Measurements from ENCODE around the gene TRIM2. TPM values are rescaled to one million over a fixed set of nuclear protein-coding genes. Genes with fewer than 3 reads are reported as not detected.

The TRIM2 gene
- total RNA-seq, 1 donor from 2014 or later = 0.09 TPM

DNA sequence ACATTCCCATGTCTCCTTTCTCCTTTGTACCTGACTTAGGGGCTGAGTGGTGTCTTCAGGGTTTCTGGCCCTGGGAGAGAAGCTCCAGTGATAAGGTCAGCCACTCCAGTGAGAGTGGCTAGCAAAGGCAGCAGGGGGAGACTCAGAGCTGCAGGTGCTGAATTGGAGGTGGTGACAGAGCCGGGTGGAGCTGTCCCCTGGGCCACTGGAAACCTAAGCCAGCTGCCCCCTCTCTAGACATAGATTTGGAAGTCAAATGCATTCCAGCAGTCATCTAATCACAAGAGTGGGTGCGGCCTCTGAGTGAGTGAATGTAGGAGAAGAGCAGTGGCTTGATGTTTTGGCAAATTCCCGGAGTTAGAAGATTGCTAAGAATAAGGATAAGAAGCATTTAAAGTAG lies 28.5 kb downstream of the TRIM2 start:
- H3K27me3 Mint-ChIP-seq (ENCODE audit: low read depth) = peaks cover 34% of the 10 kb centered on the region
- no peaks in the 10 kb centered on the region for H3K9me3 Mint-ChIP-seq
- H3K4me1 Mint-ChIP-seq (ENCODE audit: low read depth) = peaks cover 8% of the 10 kb centered on the region
- no peak for DNase-seq (ENCODE audit: low spot score)
- no peak overlapping the region for H3K27ac Mint-ChIP-seq
- no peak overlapping the region for H3K4me3 Mint-ChIP-seq (ENCODE audit: low read depth)
- intact Hi-C loops (cut with micrococcal nuclease) = no loop called here
- H3K36me3 Mint-ChIP-seq (ENCODE audit: low read depth) = no peaks in the 10 kb centered on the region

GRCh38 chr4:153233761-153234371 lies 29.6 kb downstream of the TRIM2 start:
- H3K4me1 Mint-ChIP-seq (ENCODE audit: low read depth) = peaks cover 8% of the 10 kb centered on the region
- H3K36me3 Mint-ChIP-seq (ENCODE audit: low read depth) = no peaks in the 10 kb centered on the region
- no peaks in the 10 kb centered on the region for H3K9me3 Mint-ChIP-seq
- H3K27ac Mint-ChIP-seq = no peak overlapping the region
- H3K27me3 Mint-ChIP-seq (ENCODE audit: low read depth) = peaks cover 25% of the 10 kb centered on the region
- DNase-seq (ENCODE audit: low spot score) = no peak
- intact Hi-C loops (cut with micrococcal nuclease) = no loop called here
- H3K4me3 Mint-ChIP-seq (ENCODE audit: low read depth) = no peak overlapping the region

- peaks cover 24% of the 10 kb centered on the region for H3K27me3 Mint-ChIP-seq (ENCODE audit: low read depth)
- no peaks in the 10 kb centered on the region for H3K9me3 Mint-ChIP-seq
- no peaks in the 10 kb centered on the region for H3K36me3 Mint-ChIP-seq (ENCODE audit: low read depth)
- no peak overlapping the region for H3K27ac Mint-ChIP-seq
- DNase-seq (ENCODE audit: low spot score) = no peak
- intact Hi-C loops (cut with micrococcal nuclease) = no loop called here
- peaks cover 8% of the 10 kb centered on the region for H3K4me1 Mint-ChIP-seq (ENCODE audit: low read depth)
- no peak overlapping the region for H3K4me3 Mint-ChIP-seq (ENCODE audit: low read depth)
These were observed 30.6 kb downstream of the TRIM2 start for GRCh38 chr4:153234885-153235284.

DNA sequence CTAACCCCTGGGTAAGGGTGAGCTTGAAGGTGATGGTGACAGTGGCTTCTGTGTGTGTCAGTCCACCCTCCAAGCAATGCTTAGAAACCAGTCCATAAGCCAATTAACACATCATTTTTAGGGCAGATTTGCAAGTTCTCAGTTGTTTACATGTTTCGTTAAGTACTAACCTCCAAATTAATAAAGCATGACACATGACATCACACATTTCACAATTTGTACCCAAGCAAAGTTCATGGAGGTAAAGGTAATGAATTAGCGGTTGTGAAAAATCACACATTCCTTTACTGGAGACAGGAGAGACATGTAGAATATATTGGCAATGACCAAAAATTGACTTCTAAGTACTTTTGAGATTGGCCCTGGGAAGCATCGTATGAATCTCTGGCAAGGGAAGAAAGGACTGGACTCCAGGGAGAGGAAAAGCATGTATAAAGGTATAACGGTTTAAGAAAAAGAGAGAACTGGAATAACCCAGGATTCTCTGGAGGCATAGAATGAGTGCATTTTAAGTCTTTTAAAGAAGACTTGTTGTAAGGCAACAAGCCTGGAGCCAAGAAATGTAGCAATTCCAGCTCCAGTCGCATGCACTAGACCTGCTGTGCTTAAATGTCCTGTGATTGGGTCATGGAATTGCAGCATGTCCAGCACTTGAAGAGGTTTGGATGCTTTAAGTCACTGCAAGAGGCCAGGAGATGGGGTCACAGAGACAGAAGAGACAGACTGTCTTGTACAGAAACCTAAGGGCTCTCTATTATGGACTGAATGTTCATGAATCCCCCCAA lies 34.1 kb downstream of the TRIM2 start:
- H3K9me3 Mint-ChIP-seq = no peaks in the 10 kb centered on the region
- intact Hi-C loops (cut with micrococcal nuclease) = no loop called here
- no peak overlapping the region for H3K4me3 Mint-ChIP-seq (ENCODE audit: low read depth)
- H3K36me3 Mint-ChIP-seq (ENCODE audit: low read depth) = no peaks in the 10 kb centered on the region
- DNase-seq (ENCODE audit: low spot score) = no peak
- peaks cover 10% of the 10 kb centered on the region for H3K27me3 Mint-ChIP-seq (ENCODE audit: low read depth)
- H3K27ac Mint-ChIP-seq = no peak overlapping the region
- H3K4me1 Mint-ChIP-seq (ENCODE audit: low read depth) = peaks cover 2% of the 10 kb centered on the region

DNA sequence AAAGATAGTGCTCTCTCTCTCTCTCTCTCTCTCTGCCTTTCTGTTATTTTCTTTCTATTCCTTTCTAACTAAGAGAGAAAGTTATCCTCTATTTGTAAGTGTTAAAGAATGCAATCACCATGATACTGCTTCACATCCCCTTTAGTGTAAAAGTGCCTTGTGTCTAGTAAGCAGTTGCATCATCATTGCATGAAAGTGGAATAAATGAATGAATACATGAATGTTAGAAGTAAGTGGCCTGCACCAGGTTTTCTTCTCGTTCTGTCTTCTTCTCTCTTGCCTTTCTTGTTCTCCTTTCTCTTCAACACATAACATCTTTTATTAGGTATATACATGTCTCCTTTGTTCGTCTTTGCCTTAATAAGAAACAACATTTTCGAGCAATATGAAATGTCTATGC lies 35.2 kb downstream of the TRIM2 start:
- Mint-ChIP-seq H3K36me3 (ENCODE audit: low read depth) (no peaks in the 10 kb centered on the region), H3K27me3 (ENCODE audit: low read depth) (peaks cover 9% of the 10 kb centered on the region), H3K27ac (no peak overlapping the region), H3K4me3 (ENCODE audit: low read depth) (no peak overlapping the region), H3K4me1 (ENCODE audit: low read depth) (no peaks in the 10 kb centered on the region), H3K9me3 (no peaks in the 10 kb centered on the region)
- intact Hi-C loops (cut with micrococcal nuclease) = no loop called here
- DNase-seq (ENCODE audit: low spot score) = no peak

GRCh38 chr4:153241295-153241694 lies 37.1 kb downstream of the TRIM2 start:
- no peak overlapping the region for H3K4me3 Mint-ChIP-seq (ENCODE audit: low read depth)
- H3K9me3 Mint-ChIP-seq = no peaks in the 10 kb centered on the region
- H3K27ac Mint-ChIP-seq = no peak overlapping the region
- no peak for DNase-seq (ENCODE audit: low spot score)
- no peaks in the 10 kb centered on the region for H3K4me1 Mint-ChIP-seq (ENCODE audit: low read depth)
- intact Hi-C loops (cut with micrococcal nuclease) = no loop called here
- peaks cover 5% of the 10 kb centered on the region for H3K27me3 Mint-ChIP-seq (ENCODE audit: low read depth)
- H3K36me3 Mint-ChIP-seq (ENCODE audit: low read depth) = no peaks in the 10 kb centered on the region

DNA sequence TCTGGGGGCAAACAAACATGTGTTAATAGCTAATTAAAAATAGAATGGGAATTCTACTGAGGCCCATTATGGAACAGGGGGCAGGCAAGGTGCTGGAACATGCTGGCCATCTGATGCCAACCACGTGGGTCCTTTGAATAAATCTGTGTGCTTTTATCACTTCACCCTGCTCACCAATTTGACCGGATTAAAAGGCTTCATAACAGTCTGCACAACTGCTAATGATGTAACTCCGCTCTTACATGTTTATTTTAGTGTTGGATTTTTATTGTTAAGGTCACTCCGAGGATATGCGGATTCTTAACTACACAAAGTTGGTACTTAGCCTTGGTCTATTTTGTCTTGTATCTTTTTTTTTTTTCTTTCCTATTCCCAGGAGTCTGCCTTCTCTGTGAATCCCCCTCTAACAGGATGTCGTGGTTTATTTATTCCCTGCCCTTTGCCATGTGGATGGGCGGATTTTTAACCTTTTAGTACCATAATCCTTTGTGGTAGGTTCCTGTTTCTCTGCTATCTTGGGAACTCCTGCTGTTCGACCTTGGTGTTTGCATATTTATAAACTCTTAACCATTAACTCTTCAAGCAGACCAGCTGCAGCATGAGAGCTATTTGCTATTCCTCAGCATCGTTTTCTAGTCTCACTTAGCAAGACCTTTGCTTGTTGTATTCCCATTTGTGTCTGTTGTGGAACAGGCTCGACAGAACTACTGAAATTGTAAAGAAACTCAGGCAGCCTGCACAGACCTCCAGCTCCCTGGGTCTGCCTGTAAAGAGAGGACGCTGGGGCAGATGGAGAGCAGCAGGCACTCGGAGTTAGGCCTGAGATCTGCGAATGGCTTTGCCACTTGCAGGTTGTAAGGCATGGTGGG lies 38.0 kb downstream of the TRIM2 start:
- no peaks in the 10 kb centered on the region for H3K4me1 Mint-ChIP-seq (ENCODE audit: low read depth)
- H3K36me3 Mint-ChIP-seq (ENCODE audit: low read depth) = no peaks in the 10 kb centered on the region
- intact Hi-C loops (cut with micrococcal nuclease) = no loop called here
- no peak overlapping the region for H3K4me3 Mint-ChIP-seq (ENCODE audit: low read depth)
- H3K9me3 Mint-ChIP-seq = no peaks in the 10 kb centered on the region
- no peak for DNase-seq (ENCODE audit: low spot score)
- H3K27ac Mint-ChIP-seq = no peak overlapping the region
- H3K27me3 Mint-ChIP-seq (ENCODE audit: low read depth) = peaks cover 5% of the 10 kb centered on the region

DNA sequence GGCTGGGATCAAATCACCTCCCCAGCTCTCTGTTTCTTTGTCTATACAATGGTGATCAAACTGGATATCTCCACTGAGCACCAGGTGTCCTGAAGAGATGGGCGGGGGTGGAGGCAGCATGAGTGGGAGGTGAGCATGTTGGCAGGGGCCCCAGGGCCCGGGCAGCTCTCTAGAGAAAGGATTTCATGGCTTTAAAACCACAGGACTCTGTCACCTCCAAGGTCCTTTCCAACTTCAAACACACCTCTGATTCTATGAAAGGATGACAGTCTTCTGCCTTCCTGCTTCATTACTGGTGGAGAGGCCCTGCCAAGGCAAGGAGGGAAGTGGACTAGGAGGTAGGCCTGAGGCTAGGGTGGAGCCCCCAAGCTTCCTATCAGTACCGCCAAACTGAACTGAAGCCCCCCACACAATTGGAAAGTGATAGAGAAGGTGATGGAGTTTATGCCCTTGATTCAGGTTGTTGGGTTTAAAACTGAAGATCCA lies 38.6 kb downstream of the TRIM2 start:
- DNase-seq (ENCODE audit: low spot score) = no peak
- H3K27me3 Mint-ChIP-seq (ENCODE audit: low read depth) = peaks cover 5% of the 10 kb centered on the region
- H3K36me3 Mint-ChIP-seq (ENCODE audit: low read depth) = no peaks in the 10 kb centered on the region
- no peak overlapping the region for H3K4me3 Mint-ChIP-seq (ENCODE audit: low read depth)
- no peaks in the 10 kb centered on the region for H3K9me3 Mint-ChIP-seq
- H3K27ac Mint-ChIP-seq = no peak overlapping the region
- no peaks in the 10 kb centered on the region for H3K4me1 Mint-ChIP-seq (ENCODE audit: low read depth)
- intact Hi-C loops (cut with micrococcal nuclease) = no loop called here

DNA sequence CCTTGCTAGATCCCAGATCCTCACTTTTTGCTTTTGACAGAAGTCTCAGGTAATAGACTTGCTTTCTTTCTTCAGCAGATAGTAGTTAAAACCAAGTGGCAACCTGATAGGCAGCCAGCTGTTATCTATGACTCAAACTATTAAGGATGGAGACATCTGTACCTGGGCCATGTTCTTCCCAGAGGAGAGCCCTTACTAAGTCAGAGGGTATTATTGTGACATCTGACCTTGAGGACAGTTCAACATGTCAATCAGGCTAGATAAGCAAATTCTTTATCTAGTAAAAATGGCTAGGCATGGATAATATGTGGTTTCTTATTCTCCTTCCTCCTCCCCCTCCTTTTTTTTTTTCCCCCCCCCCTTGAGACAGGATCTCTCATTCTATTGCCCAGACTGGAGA lies 39.2 kb downstream of the TRIM2 start:
- Mint-ChIP-seq H3K9me3 (no peaks in the 10 kb centered on the region), H3K27ac (no peak overlapping the region), H3K4me3 (ENCODE audit: low read depth) (no peak overlapping the region), H3K4me1 (ENCODE audit: low read depth) (peaks cover 3% of the 10 kb centered on the region), H3K36me3 (ENCODE audit: low read depth) (no peaks in the 10 kb centered on the region), H3K27me3 (ENCODE audit: low read depth) (peaks cover 5% of the 10 kb centered on the region)
- DNase-seq (ENCODE audit: low spot score) = no peak
- intact Hi-C loops (cut with micrococcal nuclease) = no loop called here

DNA sequence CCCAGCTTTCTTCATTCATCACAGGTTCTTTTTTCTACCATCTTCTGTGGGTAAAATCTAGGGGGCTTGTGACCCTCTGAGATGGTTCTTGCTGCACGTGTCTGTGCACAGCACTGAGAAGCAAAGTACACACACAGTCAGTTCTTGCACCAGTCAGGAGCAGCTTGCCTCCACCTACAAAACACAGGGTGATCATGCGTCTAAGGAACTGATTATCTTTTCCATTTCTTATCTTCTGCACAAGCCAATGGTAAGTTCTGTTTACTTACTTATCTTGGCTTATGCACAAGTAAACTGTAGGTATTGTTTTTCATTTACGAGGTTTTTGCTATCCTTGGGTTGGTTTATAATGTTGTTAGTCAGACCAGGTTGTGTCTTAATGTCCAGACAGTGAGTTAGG lies 40.7 kb downstream of the TRIM2 start:
- peaks cover 8% of the 10 kb centered on the region for H3K27me3 Mint-ChIP-seq (ENCODE audit: low read depth)
- peaks cover 9% of the 10 kb centered on the region for H3K4me1 Mint-ChIP-seq (ENCODE audit: low read depth)
- DNase-seq (ENCODE audit: low spot score) = no peak
- no peak overlapping the region for H3K4me3 Mint-ChIP-seq (ENCODE audit: low read depth)
- no peak overlapping the region for H3K27ac Mint-ChIP-seq
- H3K36me3 Mint-ChIP-seq (ENCODE audit: low read depth) = no peaks in the 10 kb centered on the region
- intact Hi-C loops (cut with micrococcal nuclease) = no loop called here
- H3K9me3 Mint-ChIP-seq = no peaks in the 10 kb centered on the region

DNA sequence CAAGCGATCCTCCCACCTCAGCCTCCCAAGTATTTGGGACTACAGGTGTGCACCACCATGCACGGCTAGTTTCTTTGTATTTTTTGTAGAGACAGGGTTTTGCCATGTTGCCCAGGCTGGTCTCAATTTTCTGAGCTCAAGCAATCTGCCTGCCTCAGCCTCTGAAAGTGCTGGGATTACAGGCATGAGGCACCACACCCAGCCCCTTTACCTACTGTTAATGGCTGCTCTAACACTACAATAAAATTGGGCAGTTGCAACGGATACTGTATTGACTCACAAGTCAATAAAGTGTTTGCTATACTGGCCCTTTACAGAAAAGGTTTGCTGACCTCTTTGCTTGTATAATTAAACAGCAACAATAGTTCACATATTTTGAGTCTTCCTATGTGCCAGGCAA lies 41.5 kb downstream of the TRIM2 start:
- DNase-seq (ENCODE audit: low spot score) = no peak
- Mint-ChIP-seq H3K4me1 (ENCODE audit: low read depth) (peaks cover 9% of the 10 kb centered on the region), H3K4me3 (ENCODE audit: low read depth) (no peak overlapping the region), H3K36me3 (ENCODE audit: low read depth) (no peaks in the 10 kb centered on the region), H3K9me3 (no peaks in the 10 kb centered on the region), H3K27me3 (ENCODE audit: low read depth) (peaks cover 8% of the 10 kb centered on the region), H3K27ac (no peak overlapping the region)
- intact Hi-C loops (cut with micrococcal nuclease) = no loop called here

- intact Hi-C loops (cut with micrococcal nuclease) = no loop called here
- Mint-ChIP-seq H3K9me3 (no peaks in the 10 kb centered on the region), H3K4me3 (ENCODE audit: low read depth) (no peak overlapping the region), H3K27ac (no peak overlapping the region), H3K4me1 (ENCODE audit: low read depth) (peaks cover 9% of the 10 kb centered on the region), H3K27me3 (ENCODE audit: low read depth) (peaks cover 8% of the 10 kb centered on the region), H3K36me3 (ENCODE audit: low read depth) (no peaks in the 10 kb centered on the region)
- DNase-seq (ENCODE audit: low spot score) = no peak
These were observed 42.3 kb downstream of the TRIM2 start for GRCh38 chr4:153246446-153247115.
